ENCODE results near the gene PPM1L.

The PPM1L gene

DNA sequence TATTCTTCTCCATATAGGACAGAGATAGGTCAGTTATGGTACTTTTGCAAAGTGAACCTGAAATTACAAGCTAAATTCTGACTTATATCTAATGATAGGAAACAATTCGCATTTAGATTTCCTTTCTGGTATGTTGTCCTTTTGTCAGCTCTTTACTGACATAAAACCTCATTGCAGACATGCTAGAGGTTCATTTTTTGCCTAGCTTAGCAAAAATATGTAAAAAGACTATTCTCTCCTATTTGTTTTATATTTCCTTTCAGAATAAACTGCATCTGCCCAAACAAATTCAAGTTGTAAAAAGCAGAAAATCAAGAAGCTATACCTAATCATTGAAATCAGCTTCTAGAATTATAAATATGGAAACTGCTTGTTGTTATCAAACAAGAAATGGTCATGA, 168.7 kb downstream of the PPM1L start:
- no peak for DNase-seq (ENCODE audit: low read depth in 1 of 2, low spot score in 1 of 2)

DNA sequence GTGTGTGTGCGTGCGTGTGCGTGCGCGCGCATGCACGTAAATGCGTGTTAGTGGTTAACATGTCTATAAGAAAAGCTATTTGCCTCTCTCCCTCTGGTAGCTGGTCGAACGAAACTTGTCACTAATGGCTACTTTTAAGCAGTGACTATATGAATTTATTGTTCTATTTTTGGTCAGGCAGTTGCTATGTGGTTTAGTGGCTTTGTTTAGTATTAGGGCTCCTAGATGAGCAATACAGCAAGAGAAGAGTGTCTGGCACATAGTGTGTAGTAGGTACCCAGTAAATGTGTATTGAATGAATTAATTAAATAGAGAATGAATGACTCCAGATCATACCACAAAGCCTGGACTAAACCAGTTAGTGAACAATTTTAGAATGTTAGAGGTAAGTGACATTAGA, 171.6 kb downstream of the PPM1L start:
- no peak for DNase-seq (ENCODE audit: low read depth in 1 of 2, low spot score in 1 of 2)

DNA sequence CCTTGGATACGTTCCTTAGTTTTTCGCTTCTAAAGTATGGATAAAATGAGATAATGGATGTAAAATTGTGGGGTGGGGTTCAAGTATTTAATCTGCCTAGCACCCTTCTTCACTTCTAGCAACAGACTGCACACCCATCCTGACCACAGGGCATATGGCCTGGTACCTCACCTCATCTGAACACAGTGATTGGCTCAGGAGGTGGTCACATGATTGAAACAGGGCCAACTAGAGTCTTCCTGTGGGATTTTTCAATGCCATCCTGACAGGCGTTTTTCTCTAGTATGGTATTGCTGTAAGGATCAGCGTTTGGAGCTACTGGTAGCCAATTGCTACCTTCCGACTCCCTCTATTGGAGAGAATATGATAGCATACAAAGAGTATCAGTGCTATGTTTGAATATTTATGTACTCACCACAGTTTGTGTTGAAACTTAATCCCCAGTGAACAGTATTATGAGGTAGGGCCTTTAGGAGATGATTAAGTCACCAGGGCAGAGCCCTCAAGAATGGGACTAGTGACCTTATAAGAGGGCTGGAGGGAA, 172.2 kb downstream of the PPM1L start:
- DNase-seq (ENCODE audit: low read depth in 1 of 2, low spot score in 1 of 2) = no peak

DNA sequence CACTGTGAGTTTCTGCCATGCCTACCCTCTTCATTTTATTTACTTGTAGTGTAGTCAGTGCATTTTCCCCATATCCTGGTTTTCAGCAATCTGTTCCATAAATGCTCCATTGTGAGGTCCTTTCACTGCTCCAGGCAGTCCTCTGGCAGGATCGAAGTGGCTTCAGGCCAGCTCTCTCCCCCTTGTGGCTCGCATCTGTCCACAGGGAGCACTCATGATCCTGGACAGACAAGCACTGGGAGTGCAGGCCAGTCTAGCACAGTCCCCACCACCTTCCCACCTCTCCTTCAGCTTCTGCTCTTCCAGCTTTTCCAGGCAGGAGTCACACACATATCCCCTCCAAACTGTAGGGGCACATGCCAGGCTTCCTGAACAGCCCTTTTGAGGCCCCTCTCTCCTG, 173.6 kb downstream of the PPM1L start:
- no peak for DNase-seq (ENCODE audit: low read depth in 1 of 2, low spot score in 1 of 2)

DNA sequence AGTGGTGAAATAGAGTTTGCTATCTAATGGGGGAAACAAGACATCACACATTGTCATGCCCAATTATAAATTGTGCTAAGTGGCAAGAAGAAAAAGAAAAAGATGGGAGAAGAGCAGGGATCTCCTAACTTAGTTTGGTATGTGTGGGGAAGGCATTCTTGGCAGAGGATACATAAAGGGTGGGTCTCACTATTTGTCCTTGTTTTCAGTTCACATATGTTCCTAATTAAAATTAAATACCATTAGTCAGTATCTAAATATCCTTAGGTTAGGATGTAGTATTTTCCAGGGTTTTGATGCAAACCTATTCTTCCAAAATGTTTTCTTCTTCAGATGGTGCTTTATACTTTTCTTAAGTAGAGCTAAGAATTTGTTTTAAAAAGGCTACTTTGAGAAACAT, 175.4 kb downstream of the PPM1L start:
- no peak for DNase-seq (ENCODE audit: low read depth in 1 of 2, low spot score in 1 of 2)

DNA sequence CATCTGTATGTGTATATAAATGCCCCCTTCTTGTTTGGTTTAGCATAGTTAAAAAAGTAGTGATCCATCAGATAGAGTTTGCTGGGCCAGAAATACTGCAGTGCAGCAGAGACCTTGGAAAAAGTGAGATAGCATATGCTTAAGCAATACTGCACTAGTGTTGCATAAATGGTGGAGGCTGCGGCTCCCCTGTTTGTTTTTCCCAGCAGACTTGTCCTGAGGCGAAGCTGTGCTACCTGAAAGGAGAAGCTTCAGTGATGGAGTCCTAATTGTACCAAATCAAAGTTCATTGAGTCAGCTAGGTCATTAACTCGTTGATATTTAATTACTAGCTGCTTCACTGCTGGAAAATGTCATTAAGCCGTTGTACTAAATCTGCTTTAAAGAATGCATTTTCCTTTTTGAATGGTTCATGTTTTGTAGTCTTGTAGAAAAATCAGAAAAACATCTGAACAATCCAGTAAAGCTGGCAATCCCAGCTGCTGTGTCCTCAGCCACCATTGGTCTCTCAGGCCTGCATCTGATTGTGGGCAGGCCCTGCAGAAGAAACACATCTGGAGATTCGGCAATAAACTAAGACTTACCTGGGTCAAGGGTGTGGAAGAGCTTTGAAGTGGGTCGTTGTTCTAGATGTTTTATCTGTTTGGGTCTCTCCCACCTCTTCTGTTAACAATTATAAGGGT, 179.5 kb downstream of the PPM1L start:
- DNase-seq (ENCODE audit: low read depth in 1 of 2, low spot score in 1 of 2) = no peak

DNA sequence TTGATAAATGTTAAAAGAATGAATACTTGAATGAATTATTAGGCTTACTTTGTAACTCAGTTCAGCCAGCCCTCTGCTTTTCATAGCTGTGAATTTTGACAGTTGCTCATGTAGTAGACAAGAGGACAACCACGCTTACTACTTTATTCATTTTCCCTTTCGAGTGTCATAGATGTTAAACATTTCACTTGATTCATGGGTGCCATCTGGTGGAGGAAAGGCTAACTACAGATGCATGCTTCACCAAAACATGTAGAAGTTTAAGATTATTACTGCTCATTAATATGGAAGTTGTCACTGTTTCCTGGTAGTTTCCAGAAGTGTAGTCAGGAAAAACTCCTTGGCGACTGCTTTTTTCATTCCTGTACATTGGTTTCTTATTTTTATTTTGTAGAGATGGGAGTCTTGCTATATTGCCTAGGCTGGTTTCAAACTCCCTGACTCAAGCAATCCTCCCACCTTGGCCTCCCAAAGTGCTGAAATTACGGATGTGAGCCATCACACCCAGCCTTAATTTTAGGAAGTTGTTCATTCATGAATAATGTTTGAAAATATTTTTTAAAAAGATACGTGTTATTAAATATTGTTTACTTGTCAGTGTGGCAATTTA, 186.0 kb downstream of the PPM1L start:
- peak; percentile 3 to 26 for DNase-seq (ENCODE audit: low read depth in 1 of 2, low spot score in 1 of 2)

DNA sequence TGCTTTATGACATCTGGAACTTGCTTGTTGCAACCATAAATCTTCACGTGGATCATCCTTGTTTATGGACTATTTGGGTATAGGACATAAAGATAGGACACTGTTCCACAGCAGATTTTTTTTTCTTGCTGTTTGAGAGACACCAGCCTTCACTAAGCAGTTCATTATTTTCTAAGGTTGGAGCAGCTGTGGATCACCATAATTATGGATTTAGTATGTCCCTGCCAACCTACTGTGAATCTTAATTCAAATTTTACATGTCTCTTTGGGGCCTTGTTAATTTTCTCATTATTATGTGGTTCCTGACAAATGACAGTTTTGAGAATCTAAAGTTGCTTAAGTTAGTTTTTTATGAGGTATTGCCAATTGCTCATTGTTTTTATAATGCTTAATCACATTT, 188.0 kb downstream of the PPM1L start:
- DNase-seq (ENCODE audit: low read depth in 1 of 2, low spot score in 1 of 2) = no peak

DNA sequence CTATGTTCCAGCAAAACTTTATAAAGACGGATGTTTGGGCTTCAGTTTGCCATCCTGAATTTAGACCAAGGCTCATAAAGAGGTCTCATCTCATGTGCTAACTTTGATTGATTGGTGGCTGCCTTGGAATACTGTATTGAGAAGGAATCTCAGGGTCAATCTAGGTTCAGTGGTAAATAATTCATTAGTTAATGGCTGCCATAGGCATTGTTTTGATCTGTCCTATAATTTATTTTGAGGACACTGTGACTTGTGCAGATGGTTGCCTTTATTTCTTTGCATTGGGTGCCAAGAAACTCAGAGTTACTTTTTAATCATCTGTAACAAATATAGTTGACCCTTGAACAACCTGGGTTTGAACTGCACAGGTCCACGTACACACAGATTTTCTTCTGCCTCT, 189.3 kb downstream of the PPM1L start:
- DNase-seq (ENCODE audit: low read depth in 1 of 2, low spot score in 1 of 2) = no peak

DNA sequence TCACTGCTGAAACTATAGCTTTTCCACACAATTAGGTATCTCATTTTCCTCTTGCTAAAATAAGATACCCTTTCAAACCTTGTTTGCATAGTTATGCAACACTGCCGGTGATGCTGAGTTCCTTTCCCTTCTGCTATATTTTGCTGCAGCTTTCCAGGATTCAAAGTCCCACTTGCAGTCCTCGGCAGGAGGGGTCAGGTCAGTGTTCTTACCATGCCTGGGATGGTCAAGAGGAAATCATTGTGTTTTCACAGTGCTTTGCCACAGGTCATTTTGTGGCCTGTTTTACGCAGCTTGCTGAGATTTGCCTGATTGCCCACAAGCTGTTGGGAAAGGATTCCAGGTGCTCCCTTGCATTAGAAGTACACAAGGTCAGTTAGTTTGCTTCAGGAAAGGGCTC, 192.2 kb downstream of the PPM1L start:
- no peak for DNase-seq (ENCODE audit: low read depth in 1 of 2, low spot score in 1 of 2)

DNA sequence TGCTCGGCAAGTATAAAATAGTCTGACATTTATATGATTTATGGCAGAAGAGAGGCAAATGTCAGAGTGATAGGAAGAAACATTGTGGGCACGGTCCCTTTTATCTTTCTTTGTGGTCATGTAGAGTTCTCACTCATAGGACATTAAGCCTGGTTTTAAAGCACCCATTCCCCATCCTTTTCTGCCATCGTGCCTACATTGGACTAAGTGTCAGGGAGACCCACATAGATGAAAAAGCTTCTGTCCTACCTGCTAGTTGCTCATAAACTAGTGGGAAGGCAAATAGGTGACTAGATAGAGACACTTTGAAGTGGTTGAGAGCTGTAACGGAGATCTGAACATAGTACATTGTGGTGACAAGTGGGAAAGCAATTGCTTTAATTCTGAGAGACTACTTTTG, 193.4 kb downstream of the PPM1L start:
- DNase-seq (ENCODE audit: low read depth in 1 of 2, low spot score in 1 of 2) = no peak

DNA sequence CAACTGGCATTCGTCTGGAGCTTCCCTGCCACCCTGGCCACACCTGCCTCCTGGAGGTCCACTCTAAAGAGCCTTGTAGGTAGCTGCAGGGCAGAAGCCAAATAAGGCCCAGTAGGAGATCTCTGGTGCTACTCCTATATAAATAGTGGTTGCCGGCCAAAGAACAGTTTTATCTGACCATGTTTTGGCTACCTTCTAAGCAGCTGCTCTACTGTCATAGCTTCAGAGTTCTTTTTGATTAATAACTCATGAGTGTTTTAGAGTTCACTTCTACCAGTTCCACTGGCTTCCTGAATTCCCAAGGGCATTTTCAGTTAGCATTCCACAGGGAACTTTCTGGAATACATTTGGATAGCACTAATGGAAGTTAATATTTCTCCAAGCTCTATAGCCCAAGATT, 194.5 kb downstream of the PPM1L start:
- DNase-seq (ENCODE audit: low read depth in 1 of 2, low spot score in 1 of 2) = no peak

DNA sequence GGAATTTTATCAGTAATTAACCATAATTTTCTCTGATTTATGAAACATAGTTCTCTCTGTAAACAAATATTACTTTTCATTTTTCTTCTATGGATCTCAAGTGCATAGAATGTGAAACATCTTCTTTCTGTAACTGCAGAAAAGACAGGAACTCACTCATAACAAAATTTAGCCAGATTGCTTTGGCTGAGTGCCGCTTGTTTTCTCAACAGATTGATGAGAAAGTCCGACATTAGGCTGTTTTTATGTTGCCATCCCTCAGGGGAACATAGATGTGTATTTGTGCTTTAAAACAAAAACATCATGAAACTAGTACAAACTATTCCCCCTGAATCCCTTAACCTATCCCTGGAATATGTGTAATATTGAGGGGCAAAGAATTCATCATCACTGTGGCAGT, 194.9 kb downstream of the PPM1L start:
- no peak for DNase-seq (ENCODE audit: low read depth in 1 of 2, low spot score in 1 of 2)

DNA sequence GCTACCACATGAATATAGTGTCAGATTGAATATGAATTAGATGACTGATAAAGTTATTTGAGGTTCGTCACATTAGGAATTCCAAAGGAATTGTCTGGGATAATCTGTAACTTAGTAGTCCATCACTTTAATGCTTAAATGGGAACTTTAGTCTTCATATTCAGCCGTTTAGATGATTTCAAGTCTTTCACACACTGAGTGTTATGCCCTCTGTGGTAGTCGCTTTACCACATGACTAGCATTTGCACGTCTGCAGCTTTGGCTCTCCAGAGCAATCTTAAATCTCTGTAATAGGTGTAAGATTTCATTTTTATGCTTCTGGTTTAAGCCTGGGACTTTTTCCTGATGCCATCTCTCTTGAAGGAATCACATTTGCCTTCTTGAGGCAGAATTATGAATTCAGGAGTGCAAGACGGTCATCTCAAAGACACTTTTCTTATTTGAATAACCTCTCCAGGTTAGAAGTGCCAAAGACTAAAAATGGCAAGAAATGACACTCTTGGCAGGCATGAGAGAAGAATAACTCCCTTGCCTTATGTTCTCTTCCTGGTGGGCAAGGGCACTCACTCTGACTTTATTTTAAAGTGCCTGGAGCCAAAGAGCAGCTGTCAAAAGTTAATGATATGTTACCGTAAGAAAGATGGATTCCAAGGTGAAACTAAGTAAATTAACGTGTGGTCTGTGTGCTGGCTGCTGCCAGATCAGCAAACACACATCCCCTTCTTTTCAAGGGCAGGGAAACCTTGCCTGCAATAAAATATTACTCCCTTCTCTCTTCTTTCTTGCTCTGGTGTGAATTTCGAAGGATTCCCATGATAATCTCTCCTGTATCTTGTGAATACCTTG, 195.8 kb downstream of the PPM1L start:
- DNase-seq (ENCODE audit: low read depth in 1 of 2, low spot score in 1 of 2) = no peak

DNA sequence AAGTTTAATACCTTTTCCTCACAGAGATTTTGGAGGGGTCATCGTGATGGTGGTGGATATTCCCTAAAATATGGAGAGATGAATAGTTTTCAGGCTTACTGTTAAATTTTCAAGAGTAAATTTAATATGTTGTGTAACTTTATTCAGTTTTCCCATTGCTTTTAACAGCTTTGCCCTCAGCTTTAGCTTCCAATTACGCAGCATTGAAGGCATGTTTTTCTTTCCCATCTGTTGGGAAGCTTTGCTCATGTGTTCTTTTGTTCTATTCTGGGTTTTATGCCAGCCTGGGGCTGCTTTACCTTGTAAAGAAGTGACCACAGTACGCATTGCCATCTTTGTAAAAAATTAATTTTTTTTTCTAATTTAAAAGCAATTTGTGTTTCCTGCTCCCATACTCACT, 197.7 kb downstream of the PPM1L start:
- no peak for DNase-seq (ENCODE audit: low read depth in 1 of 2, low spot score in 1 of 2)

DNA sequence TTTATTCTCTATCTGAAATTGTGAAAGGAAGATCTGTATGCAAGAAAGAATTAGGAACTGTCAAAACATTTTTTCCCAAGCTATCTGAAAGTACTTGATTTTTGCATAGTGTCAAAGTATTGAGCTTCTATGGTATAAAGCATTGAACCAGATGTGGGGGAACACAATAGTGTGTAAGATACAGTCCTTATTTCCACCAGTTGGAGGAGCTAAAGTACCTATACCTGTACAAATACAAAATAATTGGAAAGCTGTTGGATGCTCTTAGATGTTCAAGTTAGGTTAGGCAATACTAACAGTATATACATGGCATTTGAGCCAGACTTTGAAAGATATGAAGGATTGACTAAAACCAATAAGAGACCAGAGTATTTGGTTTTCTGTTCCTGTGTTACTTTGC, 200.8 kb downstream of the PPM1L start:
- no peak for DNase-seq (ENCODE audit: low read depth in 1 of 2, low spot score in 1 of 2)

DNA sequence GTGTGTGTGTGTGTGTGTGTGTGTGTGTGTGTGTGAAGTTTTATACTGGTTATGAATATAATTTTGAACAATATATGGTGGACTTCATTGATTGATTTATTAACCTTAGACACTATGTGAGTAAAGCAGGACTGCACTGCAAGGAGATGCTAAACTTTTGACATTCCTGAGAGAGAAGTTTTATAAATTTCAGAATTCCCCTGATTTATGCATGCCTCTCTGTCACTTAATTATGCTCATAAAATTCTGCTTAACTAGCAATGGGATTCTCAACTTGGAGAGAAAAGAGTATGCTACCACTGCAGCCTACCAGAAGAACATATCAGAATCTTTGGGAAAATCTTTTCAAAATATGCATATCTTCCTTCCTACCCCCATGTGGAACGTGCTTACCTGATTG, 204.5 kb downstream of the PPM1L start:
- DNase-seq (ENCODE audit: low read depth in 1 of 2, low spot score in 1 of 2) = no peak

DNA sequence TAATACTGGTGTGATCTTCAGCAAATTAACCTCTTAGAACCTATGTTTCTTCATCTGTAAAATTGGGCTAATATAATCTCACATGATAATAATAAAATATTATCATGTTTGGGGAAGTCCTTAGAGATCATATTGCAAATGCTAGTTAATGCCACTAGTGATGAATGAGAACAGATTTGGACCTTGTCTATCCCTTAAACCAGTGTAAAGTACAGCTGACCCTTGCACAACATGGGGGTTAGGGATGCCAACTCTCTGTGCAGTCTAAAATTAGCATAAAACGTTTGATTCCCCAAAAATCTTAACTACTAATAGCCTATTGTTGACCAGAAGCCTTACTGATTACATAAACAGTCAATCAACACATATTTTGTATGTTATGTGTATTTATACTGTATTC, 207.9 kb downstream of the PPM1L start:
- DNase-seq (ENCODE audit: low read depth in 1 of 2, low spot score in 1 of 2) = no peak

DNA sequence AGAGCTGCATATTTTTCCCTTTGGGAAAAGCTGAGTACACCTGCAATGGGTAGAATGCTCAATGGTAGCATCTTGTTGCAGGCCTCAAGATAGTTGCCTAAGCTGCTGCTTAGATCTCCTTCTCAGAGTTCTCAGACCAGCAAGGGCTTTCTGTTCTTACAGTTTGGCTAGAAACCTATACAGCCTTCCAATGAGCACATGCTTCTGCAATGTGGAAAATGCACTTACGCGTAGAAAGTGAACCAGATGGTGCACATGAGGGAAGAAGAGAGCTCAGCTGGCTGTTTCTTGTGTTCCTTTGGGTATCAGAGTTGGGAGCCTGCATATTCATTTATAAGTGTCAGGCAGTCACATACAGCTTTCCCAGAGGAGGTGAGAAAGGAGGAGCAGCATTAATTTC, 212.7 kb downstream of the PPM1L start:
- no peak for DNase-seq (ENCODE audit: low read depth in 1 of 2, low spot score in 1 of 2)

DNA sequence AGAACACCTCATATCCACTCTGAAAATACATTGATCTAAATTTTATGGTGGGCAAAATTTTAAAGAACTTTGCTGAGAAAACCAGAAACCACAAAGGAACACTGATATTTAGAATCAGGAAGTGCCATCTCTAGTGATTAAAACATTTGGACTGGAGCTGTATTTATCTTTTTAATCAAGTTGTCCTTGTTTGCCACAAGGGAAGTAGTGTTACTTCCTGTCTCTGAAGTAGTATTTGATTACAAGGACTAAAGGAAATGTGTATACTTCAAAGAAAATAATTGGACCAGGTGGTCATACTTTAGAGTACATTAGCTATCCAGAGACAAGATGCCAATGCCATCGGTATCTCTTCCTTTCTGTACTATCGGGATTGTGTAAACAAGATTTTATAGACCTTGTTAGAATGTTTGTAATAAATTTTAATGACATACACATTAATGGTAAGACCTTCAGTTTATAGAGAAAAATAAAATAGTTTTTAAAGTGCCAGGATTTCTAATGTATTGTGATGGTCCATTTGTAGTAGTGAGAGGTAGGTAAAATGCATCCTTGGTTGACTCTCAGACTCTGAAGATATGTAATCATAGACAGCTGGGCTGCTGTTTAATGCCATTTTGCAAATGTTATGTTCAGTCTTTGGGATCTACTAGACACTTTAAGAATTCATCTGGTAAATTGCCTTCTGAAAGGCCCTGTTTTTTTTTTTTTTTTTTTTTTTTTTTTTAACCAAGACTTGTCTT, 217.2 kb downstream of the PPM1L start:
- no peak for DNase-seq (ENCODE audit: low read depth in 1 of 2, low spot score in 1 of 2)

DNA sequence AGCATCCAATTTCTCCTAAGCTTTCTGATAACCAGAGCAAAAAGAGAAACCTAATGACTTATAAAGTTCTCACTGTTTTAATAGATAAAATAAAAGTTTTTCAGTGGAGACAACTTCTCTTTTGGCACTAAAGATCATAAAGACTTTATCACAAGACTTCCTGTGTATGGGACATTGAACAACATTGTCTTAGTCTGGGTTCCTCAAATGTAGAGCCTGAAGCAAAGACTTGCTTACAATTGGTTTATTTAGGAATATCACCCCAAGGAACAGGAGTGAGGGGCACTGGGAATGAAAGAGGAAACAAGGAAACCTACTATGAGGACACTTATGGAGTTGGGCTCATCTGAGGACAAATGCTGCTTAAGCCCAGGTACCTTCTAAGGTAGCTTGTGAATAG, 221.7 kb downstream of the PPM1L start:
- DNase-seq (ENCODE audit: low read depth in 1 of 2, low spot score in 1 of 2) = no peak

Measured in stimulated activated CD4-positive, alpha-beta T cell treated with anti-CD3 and anti-CD28 coated beads, Interleukin-15, amount 100 ng/mL, for 1 hour (primary cell).